Measurements from ENCODE around the gene SPON1. TPM values are rescaled to one million over a fixed set of nuclear protein-coding genes. Genes with fewer than 3 reads are reported as not detected.

SPON1 gene
- total and polyA plus RNA-seq, 2 experiments from 2014 or later, result 2.9 to 6.4 TPM

DNA sequence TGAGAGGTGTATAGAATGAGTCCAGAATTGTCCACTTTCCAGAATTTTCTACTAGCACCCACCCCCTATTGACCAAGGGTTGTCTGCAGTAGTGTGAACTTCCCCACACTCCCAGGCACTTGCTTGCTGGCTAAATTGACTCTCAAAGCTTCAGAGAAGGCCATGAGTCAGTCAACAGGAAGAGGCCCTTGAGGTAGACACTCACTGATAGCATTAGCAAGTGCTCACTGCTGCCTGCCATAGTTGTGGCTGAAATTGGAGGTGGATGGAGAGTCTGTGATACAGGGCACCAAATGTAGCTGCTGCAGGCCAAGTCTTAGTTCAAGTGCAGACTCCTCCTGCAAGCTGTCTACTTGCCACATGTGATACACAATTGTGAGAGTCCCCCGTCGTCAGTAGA lies 156.8 kb downstream of the SPON1 start:
- no peaks in the 10 kb centered on the region for H3K9me2 ChIP-seq (ENCODE audit: insufficient read depth)
- Mint-ChIP-seq H3K36me3 (ENCODE audit: low read depth) (no peaks in the 10 kb centered on the region), H3K4me3 (no peak overlapping the region), H3K27me3 (ENCODE audit: insufficient read depth, low read depth, poor library complexity) (peaks cover 2% of the 10 kb centered on the region), H3K27ac (no peak overlapping the region), H3K9me3 (no peaks in the 10 kb centered on the region; the same call in 2 of the 3 replicates), H3K4me1 (no peaks in the 10 kb centered on the region)
- ATAC-seq (no peak), DNase-seq (ENCODE audit: low spot score) (no peak)
- no peaks in the 10 kb centered on the region for H3K79me2 ChIP-seq (replicated peaks; ENCODE audit: insufficient read depth)
- no peaks in the 10 kb centered on the region for H3K27me3 ChIP-seq (ENCODE audit: insufficient read depth)
- no peak overlapping the region for H3K27ac ChIP-seq (ENCODE audit: low read depth)
- no peak for TF ChIP-seq STAT1 (IDR thresholded peaks at IDR 0.05; ENCODE audit: unreplicated experiment)
- TF ChIP-seq JUNB (IDR thresholded peaks at IDR 0.05; ENCODE audit: unreplicated experiment), result no peak
- no peak for TF ChIP-seq POLR2AphosphoS5 (IDR thresholded peaks at IDR 0.05; ENCODE audit: low read depth)
- TF ChIP-seq, protein P1, sequence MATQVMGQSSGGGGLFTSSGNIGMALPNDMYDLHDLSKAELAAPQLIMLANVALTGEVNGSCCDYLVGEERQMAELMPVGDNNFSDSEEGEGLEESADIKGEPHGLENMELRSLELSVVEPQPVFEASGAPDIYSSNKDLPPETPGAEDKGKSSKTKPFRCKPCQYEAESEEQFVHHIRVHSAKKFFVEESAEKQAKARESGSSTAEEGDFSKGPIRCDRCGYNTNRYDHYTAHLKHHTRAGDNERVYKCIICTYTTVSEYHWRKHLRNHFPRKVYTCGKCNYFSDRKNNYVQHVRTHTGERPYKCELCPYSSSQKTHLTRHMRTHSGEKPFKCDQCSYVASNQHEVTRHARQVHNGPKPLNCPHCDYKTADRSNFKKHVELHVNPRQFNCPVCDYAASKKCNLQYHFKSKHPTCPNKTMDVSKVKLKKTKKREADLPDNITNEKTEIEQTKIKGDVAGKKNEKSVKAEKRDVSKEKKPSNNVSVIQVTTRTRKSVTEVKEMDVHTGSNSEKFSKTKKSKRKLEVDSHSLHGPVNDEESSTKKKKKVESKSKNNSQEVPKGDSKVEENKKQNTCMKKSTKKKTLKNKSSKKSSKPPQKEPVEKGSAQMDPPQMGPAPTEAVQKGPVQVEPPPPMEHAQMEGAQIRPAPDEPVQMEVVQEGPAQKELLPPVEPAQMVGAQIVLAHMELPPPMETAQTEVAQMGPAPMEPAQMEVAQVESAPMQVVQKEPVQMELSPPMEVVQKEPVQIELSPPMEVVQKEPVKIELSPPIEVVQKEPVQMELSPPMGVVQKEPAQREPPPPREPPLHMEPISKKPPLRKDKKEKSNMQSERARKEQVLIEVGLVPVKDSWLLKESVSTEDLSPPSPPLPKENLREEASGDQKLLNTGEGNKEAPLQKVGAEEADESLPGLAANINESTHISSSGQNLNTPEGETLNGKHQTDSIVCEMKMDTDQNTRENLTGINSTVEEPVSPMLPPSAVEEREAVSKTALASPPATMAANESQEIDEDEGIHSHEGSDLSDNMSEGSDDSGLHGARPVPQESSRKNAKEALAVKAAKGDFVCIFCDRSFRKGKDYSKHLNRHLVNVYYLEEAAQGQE (IDR thresholded peaks at IDR 0.05; ENCODE audit: unreplicated experiment), result no peak
- no peak for TF ChIP-seq NANOG (IDR thresholded peaks at IDR 0.05; ENCODE audit: borderline replicate concordance)
- no peak for TF ChIP-seq CREB1 (CRISPR knock-in tag; IDR thresholded peaks at IDR 0.05; ENCODE audit: low read depth)
- no peak overlapping the region for H3K4me2 ChIP-seq
- no peaks in the 10 kb centered on the region for H4K20me1 ChIP-seq (replicated peaks; ENCODE audit: insufficient read depth)
- H2AFZ ChIP-seq, result no peak overlapping the region
- H3F3A ChIP-seq (replicated peaks; ENCODE audit: low read depth), result no peaks in the 10 kb centered on the region
- H3K4me1 ChIP-seq (ENCODE audit: insufficient read depth), result no peaks in the 10 kb centered on the region
- no peak overlapping the region for H3K4me3 ChIP-seq
- H3K36me3 ChIP-seq (ENCODE audit: insufficient read depth), result no peaks in the 10 kb centered on the region

DNA sequence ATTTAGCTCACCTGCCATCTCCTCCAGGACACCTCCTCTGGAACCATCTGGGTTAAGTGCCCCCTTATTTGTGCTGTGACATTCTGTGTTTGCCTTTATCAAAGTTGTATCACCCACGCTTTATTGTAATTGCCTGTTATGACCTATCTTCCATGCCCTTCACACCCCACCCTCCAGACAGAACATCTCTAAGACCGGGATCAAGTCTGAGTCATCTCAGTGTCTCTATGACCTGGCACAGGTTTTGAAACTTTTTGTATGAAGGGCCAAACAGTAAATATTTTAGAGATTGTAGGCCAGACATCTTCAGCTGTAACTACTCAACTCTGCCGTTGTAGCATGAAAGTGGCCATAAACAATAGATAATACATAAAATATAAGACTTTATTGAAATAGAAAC lies 161.8 kb downstream of the SPON1 start:
- TF ChIP-seq, protein P2, sequence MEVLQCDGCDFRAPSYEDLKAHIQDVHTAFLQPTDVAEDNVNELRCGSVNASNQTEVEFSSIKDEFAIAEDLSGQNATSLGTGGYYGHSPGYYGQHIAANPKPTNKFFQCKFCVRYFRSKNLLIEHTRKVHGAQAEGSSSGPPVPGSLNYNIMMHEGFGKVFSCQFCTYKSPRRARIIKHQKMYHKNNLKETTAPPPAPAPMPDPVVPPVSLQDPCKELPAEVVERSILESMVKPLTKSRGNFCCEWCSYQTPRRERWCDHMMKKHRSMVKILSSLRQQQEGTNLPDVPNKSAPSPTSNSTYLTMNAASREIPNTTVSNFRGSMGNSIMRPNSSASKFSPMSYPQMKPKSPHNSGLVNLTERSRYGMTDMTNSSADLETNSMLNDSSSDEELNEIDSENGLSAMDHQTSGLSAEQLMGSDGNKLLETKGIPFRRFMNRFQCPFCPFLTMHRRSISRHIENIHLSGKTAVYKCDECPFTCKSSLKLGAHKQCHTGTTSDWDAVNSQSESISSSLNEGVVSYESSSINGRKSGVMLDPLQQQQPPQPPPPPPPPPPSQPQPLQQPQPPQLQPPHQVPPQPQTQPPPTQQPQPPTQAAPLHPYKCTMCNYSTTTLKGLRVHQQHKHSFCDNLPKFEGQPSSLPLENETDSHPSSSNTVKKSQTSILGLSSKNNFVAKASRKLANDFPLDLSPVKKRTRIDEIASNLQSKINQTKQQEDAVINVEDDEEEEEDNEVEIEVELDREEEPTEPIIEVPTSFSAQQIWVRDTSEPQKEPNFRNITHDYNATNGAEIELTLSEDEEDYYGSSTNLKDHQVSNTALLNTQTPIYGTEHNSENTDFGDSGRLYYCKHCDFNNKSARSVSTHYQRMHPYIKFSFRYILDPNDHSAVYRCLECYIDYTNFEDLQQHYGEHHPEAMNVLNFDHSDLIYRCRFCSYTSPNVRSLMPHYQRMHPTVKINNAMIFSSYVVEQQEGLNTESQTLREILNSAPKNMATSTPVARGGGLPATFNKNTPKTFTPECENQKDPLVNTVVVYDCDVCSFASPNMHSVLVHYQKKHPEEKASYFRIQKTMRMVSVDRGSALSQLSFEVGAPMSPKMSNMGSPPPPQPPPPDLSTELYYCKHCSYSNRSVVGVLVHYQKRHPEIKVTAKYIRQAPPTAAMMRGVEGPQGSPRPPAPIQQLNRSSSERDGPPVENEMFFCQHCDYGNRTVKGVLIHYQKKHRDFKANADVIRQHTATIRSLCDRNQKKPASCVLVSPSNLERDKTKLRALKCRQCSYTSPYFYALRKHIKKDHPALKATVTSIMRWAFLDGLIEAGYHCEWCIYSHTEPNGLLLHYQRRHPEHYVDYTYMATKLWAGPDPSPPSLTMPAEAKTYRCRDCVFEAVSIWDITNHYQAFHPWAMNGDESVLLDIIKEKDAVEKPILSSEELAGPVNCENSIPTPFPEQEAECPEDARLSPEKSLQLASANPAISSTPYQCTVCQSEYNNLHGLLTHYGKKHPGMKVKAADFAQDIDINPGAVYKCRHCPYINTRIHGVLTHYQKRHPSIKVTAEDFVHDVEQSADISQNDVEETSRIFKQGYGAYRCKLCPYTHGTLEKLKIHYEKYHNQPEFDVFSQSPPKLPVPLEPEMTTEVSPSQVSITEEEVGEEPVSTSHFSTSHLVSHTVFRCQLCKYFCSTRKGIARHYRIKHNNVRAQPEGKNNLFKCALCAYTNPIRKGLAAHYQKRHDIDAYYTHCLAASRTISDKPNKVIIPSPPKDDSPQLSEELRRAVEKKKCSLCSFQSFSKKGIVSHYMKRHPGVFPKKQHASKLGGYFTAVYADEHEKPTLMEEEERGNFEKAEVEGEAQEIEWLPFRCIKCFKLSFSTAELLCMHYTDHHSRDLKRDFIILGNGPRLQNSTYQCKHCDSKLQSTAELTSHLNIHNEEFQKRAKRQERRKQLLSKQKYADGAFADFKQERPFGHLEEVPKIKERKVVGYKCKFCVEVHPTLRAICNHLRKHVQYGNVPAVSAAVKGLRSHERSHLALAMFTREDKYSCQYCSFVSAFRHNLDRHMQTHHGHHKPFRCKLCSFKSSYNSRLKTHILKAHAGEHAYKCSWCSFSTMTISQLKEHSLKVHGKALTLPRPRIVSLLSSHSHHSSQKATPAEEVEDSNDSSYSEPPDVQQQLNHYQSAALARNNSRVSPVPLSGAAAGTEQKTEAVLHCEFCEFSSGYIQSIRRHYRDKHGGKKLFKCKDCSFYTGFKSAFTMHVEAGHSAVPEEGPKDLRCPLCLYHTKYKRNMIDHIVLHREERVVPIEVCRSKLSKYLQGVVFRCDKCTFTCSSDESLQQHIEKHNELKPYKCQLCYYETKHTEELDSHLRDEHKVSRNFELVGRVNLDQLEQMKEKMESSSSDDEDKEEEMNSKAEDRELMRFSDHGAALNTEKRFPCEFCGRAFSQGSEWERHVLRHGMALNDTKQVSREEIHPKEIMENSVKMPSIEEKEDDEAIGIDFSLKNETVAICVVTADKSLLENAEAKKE (CRISPR knock-in tag; IDR thresholded peaks at IDR 0.05), result no peak
- TF ChIP-seq CREB1 (CRISPR knock-in tag; IDR thresholded peaks at IDR 0.05; ENCODE audit: low read depth) (no peak), EZH2 (IDR thresholded peaks at IDR 0.05; ENCODE audit: low read depth, unreplicated experiment) (no peak)
- TF ChIP-seq, protein P3, sequence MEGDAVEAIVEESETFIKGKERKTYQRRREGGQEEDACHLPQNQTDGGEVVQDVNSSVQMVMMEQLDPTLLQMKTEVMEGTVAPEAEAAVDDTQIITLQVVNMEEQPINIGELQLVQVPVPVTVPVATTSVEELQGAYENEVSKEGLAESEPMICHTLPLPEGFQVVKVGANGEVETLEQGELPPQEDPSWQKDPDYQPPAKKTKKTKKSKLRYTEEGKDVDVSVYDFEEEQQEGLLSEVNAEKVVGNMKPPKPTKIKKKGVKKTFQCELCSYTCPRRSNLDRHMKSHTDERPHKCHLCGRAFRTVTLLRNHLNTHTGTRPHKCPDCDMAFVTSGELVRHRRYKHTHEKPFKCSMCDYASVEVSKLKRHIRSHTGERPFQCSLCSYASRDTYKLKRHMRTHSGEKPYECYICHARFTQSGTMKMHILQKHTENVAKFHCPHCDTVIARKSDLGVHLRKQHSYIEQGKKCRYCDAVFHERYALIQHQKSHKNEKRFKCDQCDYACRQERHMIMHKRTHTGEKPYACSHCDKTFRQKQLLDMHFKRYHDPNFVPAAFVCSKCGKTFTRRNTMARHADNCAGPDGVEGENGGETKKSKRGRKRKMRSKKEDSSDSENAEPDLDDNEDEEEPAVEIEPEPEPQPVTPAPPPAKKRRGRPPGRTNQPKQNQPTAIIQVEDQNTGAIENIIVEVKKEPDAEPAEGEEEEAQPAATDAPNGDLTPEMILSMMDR (conservative IDR thresholded peaks at IDR 0.05; ENCODE audit: low read depth in 2 of 2), result no peak
- H3K9me2 ChIP-seq (ENCODE audit: insufficient read depth), result no peaks in the 10 kb centered on the region
- no peak overlapping the region for H2AFZ ChIP-seq
- Mint-ChIP-seq H3K4me1 (no peaks in the 10 kb centered on the region), H3K27ac (no peak overlapping the region), H3K27me3 (ENCODE audit: insufficient read depth, low read depth, poor library complexity) (peaks cover 2% of the 10 kb centered on the region), H3K36me3 (ENCODE audit: low read depth) (peaks cover 4% of the 10 kb centered on the region; the same call in 2 of the 3 replicates), H3K9me3 (peaks cover 10% of the 10 kb centered on the region; the same call in 2 of the 3 replicates), H3K4me3 (no peak overlapping the region)
- DNase-seq (ENCODE audit: low spot score), result no peak
- ATAC-seq, result no peak
- H3K79me2 ChIP-seq (replicated peaks; ENCODE audit: insufficient read depth), result no peaks in the 10 kb centered on the region
- H3K36me3 ChIP-seq (ENCODE audit: insufficient read depth), result no peaks in the 10 kb centered on the region
- H3K4me3 ChIP-seq, result no peak overlapping the region
- H3K27me3 ChIP-seq (ENCODE audit: insufficient read depth), result no peaks in the 10 kb centered on the region
- H3K4me1 ChIP-seq (ENCODE audit: insufficient read depth), result no peaks in the 10 kb centered on the region
- no peaks in the 10 kb centered on the region for H3F3A ChIP-seq (replicated peaks; ENCODE audit: low read depth)
- no peak overlapping the region for H3K27ac ChIP-seq (ENCODE audit: low read depth)
- no peak overlapping the region for H3K4me2 ChIP-seq
- H4K20me1 ChIP-seq (replicated peaks; ENCODE audit: insufficient read depth), result no peaks in the 10 kb centered on the region
